B cell (primary cell): ENCODE measurements around the gene ARID3A. TPM values are rescaled to one million over a fixed set of nuclear protein-coding genes. Genes with fewer than 3 reads are reported as not detected.

Source experiments
- ATAC-seq: fragments of 200-7000 bp; cut with Tn5 transposase; one replicate; pipeline ENCODE4 v1.10.0; 2021; ENCODE audit warnings: low read depth, mild to moderate bottlenecking, moderate number of reproducible peaks, moderate library complexity
- CTCF ChIA-PET: fragments of 350-600 bp; sonication (Branson Sonifier 250); formaldehyde crosslinking; loops from one replicate; lab custom pipeline; 2021; ENCODE audit warnings: antibody characterized with exemption, inconsistent platforms; lab: Charles Lee
- POLR2A ChIA-PET: fragments of 350-600 bp; sonication (Branson Sonifier 250); formaldehyde crosslinking; loops from one replicate; lab custom pipeline; 2021; ENCODE audit warnings: antibody characterized with exemption; lab: Charles Lee
- DNase-seq: peaks from one replicate; pipeline ENCODE4 v3.0.0; 2013
- H2AFZ ChIP-seq: 2 replicates; pipeline ENCODE4 v1.6.1; 2012; ENCODE audit warnings: mild to moderate bottlenecking, low read depth, low read length; ENCODE audit not compliant: insufficient read depth, poor library complexity, severe bottlenecking
- H3K27ac ChIP-seq, 2 donors: 1 replicate in 1 of 2; 2 replicates in 1 of 2; pipeline ENCODE4 v1.5.1; 2012 to 2013; ENCODE audit warnings: low read length in 2 of 2, mild to moderate bottlenecking in 2 of 2, moderate library complexity in 1 of 2
- H3K27me3 ChIP-seq, 4 experiments: fragments of 200-600 bp in 1 of 4; sonication (generic) in 1 of 4; replicated peaks in 1 of 4; 1 replicate in 2 of 4; 2 replicates in 2 of 4; pipeline versions ENCODE4 v1.6.1 to v1.7.0; 2013 to 2016; ENCODE audit warnings: low read length in 3 of 4, mild to moderate bottlenecking in 2 of 4, mixed read lengths in 1 of 4, moderate library complexity in 1 of 4; ENCODE audit not compliant: insufficient read depth in 4 of 4, control insufficient read depth in 3 of 4; ENCODE audit errors: control extremely low read depth in 1 of 4
- H3K36me3 ChIP-seq, 2 experiments: replicated peaks in 1 of 2; 1 replicate in 1 of 2; 2 replicates in 1 of 2; pipeline versions ENCODE4 v1.6.1 to v1.7.1; 2013; ENCODE audit warnings: low read length in 1 of 2; ENCODE audit not compliant: insufficient read depth in 2 of 2, control insufficient read depth in 1 of 2; ENCODE audit errors: control extremely low read depth in 1 of 2, extremely low read depth in 1 of 2
- H3K4me1 ChIP-seq, 2 donors: fragments of 200-600 bp in 1 of 2; sonication (generic) in 1 of 2; 1 replicate in 1 of 2; 2 replicates in 1 of 2; pipeline versions ENCODE4 v1.5.1 to v1.6.1; 2013 to 2017; ENCODE audit warnings: low read length in 2 of 2; ENCODE audit not compliant: control insufficient read depth in 2 of 2, insufficient read depth in 2 of 2
- H3K4me2 ChIP-seq: replicated peaks from 2 replicates; pipeline ENCODE3; 2012; ENCODE audit warnings: mild to moderate bottlenecking, low read depth, low read length; ENCODE audit not compliant: poor library complexity, severe bottlenecking
- H3K4me3 ChIP-seq, 5 experiments: fragments of 200-600 bp in 1 of 5; sonication (generic) in 1 of 5; 1 replicate in 3 of 5; 2 replicates in 2 of 5; pipeline versions ENCODE4 v1.5.1 to v1.7.0; 2011 to 2016; ENCODE audit warnings: low read length in 4 of 5, mild to moderate bottlenecking in 4 of 5, low read depth in 2 of 5, control low read depth in 1 of 5, moderate library complexity in 1 of 5; ENCODE audit not compliant: insufficient read depth in 1 of 5; ENCODE audit errors: control extremely low read depth in 1 of 5, extremely low read depth in 1 of 5
- H3K79me2 ChIP-seq: fragments of 200-600 bp; sonication (generic); one replicate; pipeline ENCODE4 v1.6.0; 2016; ENCODE audit warnings: low read length; ENCODE audit not compliant: control insufficient read depth, insufficient read depth
- H3K9ac ChIP-seq: fragments of 200-600 bp; sonication (generic); 2 replicates; pipeline ENCODE4 v1.6.1; 2017; ENCODE audit warnings: mild to moderate bottlenecking, low read length, moderate library complexity
- H3K9me3 ChIP-seq, 3 donors: one replicate each; pipeline versions ENCODE4 v1.6.1 to v1.7.1; 2013; ENCODE audit warnings: low read length in 2 of 3; ENCODE audit not compliant: control insufficient read depth in 2 of 3, insufficient read depth in 1 of 3; ENCODE audit errors: control extremely low read depth in 1 of 3
- H4K20me1 ChIP-seq: 2 replicates; pipeline ENCODE4 v1.6.0; 2012; ENCODE audit warnings: mild to moderate bottlenecking, low read length; ENCODE audit not compliant: insufficient read depth, control insufficient read depth, poor library complexity, severe bottlenecking
- H3K27ac Mint-ChIP-seq: one replicate; pipeline ENCODE4 v1.8.0; 2021; ENCODE audit warnings: mixed read lengths
- H3K27me3 Mint-ChIP-seq: one replicate; pipeline ENCODE4 v1.8.0; 2021; ENCODE audit warnings: mixed read lengths
- H3K4me1 Mint-ChIP-seq: one replicate; pipeline ENCODE4 v1.8.0; 2021; ENCODE audit warnings: mixed read lengths
- H3K4me3 Mint-ChIP-seq: one replicate; pipeline ENCODE4 v1.8.0; 2021; ENCODE audit warnings: mixed read lengths
- H3K9me3 Mint-ChIP-seq: one replicate; pipeline ENCODE4 v1.8.0; 2022; ENCODE audit warnings: mixed read lengths; ENCODE audit not compliant: insufficient read depth
- EZH2 ChIP-seq: IDR thresholded peaks from 2 replicates; pipeline ENCODE4 v1.6.1; 2012; ENCODE audit warnings: borderline replicate concordance, low read depth, mild to moderate bottlenecking, moderate library complexity, low read length; ENCODE audit not compliant: insufficient read depth, poor library complexity, severe bottlenecking
- WGBS: methylation state at CpG from one replicate; pipeline ENCODE4 v1.1.5; 2013; ENCODE audit warnings: missing lambda C conversion rate; ENCODE audit not compliant: insufficient coverage; 5-methylcytosine and 5-hydroxymethylcytosine counted together
- intact Hi-C: fragments of 100-400 bp; cut with micrococcal nuclease; formaldehyde crosslinking; loops from one replicate; pipeline ENCODE4 v1.10.0; 2022
- polyA plus RNA-seq: library from polyadenylated mRNA; depleted of rRNA; stranded (reverse); fragments of >200 nt; gene quantifications from 2 replicates; pipeline ENCODE4 v1.2.3, GENCODE V29; 2012
- total RNA-seq, 2 donors: library from RNA; stranded (reverse); fragments of 120-200 nt in 1 of 2; gene quantifications; 1 replicate in 1 of 2; 2 replicates in 1 of 2; pipeline versions ENCODE4 v1.2.3 to v1.2.4, GENCODE V29; 2013 to 2022
- TF ChIP-seq, protein P1 (sequence below): fragments of 200-600 bp; IDR thresholded peaks from one replicate; pipeline ENCODE4 v1.8.0; 2022; ENCODE audit warnings: antibody characterized with exemption, mild to moderate bottlenecking

Gene ARID3A
- total and polyA plus RNA-seq, 2 donors (not counting 1 experiment from before 2014, with no cell fraction given): 22.9 to 60.5 TPM

DNA sequence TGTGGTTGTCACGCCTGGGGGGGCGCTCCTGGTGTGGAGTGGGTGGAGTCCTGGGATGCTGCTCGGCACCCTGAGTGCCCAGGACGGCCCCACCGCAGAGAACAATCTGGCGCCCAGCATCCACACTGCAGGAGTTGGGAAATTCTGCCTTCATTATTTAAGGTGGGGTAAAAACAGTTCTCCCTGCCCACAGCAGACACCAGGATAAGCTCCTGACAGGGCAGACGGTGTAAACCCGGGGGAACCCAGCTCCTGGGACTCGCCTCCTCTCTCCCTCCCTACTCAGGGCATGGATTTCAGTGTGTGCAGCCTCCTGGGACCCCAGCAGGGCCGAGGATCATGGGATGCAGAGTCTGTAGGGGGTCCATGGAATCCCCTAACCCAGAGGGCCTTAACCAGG is 50.6 kb downstream of the ARID3A start:
- H3K27me3 ChIP-seq: no peaks in the 10 kb centered on the region
- intact Hi-C loops: no loop called here
- no peak for DNase-seq
- Mint-ChIP-seq H3K4me1 (no peaks in the 10 kb centered on the region), H3K4me3 (no peak overlapping the region), H3K27me3 (no peaks in the 10 kb centered on the region), H3K9me3 (no peaks in the 10 kb centered on the region), H3K27ac (no peak overlapping the region)
- ATAC-seq: no peak
- H3K4me3 ChIP-seq: no peak overlapping the region
- ChIA-PET POLR2A (interaction anchor here (1.1 kb wide), 1 partner anchor 53 kb away, joined by 3 read pairs; no protein-coding TSS in a partner anchor), CTCF (no interaction called here)
- no peak overlapping the region for H3K9ac ChIP-seq
- WGBS: 67% methylated on average over 1 of the region's 10 CpGs
- no peak for TF ChIP-seq EZH2
- TF ChIP-seq, protein P1, sequence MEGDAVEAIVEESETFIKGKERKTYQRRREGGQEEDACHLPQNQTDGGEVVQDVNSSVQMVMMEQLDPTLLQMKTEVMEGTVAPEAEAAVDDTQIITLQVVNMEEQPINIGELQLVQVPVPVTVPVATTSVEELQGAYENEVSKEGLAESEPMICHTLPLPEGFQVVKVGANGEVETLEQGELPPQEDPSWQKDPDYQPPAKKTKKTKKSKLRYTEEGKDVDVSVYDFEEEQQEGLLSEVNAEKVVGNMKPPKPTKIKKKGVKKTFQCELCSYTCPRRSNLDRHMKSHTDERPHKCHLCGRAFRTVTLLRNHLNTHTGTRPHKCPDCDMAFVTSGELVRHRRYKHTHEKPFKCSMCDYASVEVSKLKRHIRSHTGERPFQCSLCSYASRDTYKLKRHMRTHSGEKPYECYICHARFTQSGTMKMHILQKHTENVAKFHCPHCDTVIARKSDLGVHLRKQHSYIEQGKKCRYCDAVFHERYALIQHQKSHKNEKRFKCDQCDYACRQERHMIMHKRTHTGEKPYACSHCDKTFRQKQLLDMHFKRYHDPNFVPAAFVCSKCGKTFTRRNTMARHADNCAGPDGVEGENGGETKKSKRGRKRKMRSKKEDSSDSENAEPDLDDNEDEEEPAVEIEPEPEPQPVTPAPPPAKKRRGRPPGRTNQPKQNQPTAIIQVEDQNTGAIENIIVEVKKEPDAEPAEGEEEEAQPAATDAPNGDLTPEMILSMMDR: no peak
- H3K79me2 ChIP-seq: no peaks in the 10 kb centered on the region
- H2AFZ ChIP-seq: no peak overlapping the region
- no peak overlapping the region for H3K27ac ChIP-seq
- no peak overlapping the region for H3K4me2 ChIP-seq
- H3K4me1 ChIP-seq: no peaks in the 10 kb centered on the region
- H3K9me3 ChIP-seq: peaks cover 0 to 6% (median 0%) of the 10 kb centered on the region in 3 donors
- peaks cover 0 to 4% of the 10 kb centered on the region in 2 experiments for H3K36me3 ChIP-seq
- H4K20me1 ChIP-seq: no peaks in the 10 kb centered on the region

DNA sequence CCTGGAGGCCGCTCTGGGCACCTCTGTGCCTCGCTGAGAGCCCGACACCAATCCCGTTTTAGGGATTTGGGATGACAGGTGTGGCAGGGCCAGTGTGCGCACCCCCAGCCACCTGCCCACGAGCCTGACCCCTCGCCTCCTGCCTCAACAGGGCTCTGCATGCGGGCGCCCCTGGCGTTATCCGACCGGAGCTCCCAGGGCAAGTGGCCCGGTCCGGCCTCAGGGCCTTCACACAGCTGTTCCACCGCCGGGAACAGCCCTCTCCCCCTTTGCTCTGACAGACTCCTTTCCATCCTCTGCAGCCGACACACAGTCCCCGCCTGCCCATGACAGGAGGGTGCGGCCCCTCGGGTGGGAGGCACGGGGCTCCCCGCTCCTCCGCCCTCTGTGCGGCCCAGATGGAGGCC is 51.2 kb downstream of the ARID3A start:
- Mint-ChIP-seq H3K4me3 (no peak overlapping the region), H3K27ac (no peak overlapping the region), H3K4me1 (no peaks in the 10 kb centered on the region), H3K27me3 (no peaks in the 10 kb centered on the region), H3K9me3 (no peaks in the 10 kb centered on the region)
- ATAC-seq (no peak), DNase-seq (no peak)
- no peaks in the 10 kb centered on the region for H3K9me3 ChIP-seq
- H3K4me2 ChIP-seq: no peak overlapping the region
- TF ChIP-seq EZH2: no peak
- TF ChIP-seq, protein P1: no peak
- no peaks in the 10 kb centered on the region for H4K20me1 ChIP-seq
- no peak overlapping the region for H3K4me3 ChIP-seq
- ChIA-PET CTCF (no interaction called here), POLR2A (interaction anchor here (1.1 kb wide), 1 partner anchor 54 kb away, joined by 3 read pairs; no protein-coding TSS in a partner anchor)
- no peaks in the 10 kb centered on the region for H3K27me3 ChIP-seq
- H3K9ac ChIP-seq: no peak overlapping the region
- H3K79me2 ChIP-seq: no peaks in the 10 kb centered on the region
- no peaks in the 10 kb centered on the region for H3K4me1 ChIP-seq
- no peak overlapping the region for H2AFZ ChIP-seq
- H3K27ac ChIP-seq: no peak overlapping the region
- WGBS: 96% methylated on average over 24 of the region's 24 CpGs
- peaks cover 0 to 4% of the 10 kb centered on the region in 2 experiments for H3K36me3 ChIP-seq
- intact Hi-C loops: no loop called here
